C4-2B (cell line): ENCODE results near the gene NSUN6.
"Not testable (repeated sequence)": the region's sequence is repeated elsewhere in the genome, so short reads cannot be mapped to it uniquely, and the experiment has no call there.

Source experiments
- CTCF ChIP-seq: fragments of 450-650 bp; conservative IDR thresholded peaks from 2 replicates; pipeline ENCODE4 v1.5.1; 2017; ENCODE audit warnings: mild to moderate bottlenecking
- ZFX ChIP-seq: fragments of 450-650 bp; IDR thresholded peaks from 2 replicates; pipeline ENCODE4 v1.6.1; 2017

DNA sequence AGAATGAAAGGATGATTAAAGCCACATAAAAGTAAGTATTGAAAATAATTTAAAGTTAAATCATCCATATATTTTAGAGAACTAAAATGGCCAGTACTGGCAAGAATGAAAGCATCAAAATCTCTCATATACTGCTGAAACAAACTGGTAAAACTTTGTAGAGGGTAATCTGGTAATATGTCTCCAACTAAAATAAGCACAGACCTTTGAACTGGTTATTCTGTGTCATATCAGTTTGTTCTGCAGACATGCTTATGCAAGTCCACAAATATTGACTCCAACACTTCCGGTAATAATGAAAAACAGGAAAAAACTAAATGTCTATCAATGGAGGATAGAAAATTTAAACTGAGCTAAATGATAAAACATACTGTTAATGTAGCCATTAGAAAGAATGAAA lies 14.0 kb downstream of the NSUN6 start:
- not testable (repeated sequence) for TF ChIP-seq CTCF, ZFX
